ENCODE data around the gene SLC4A3. TPM values are rescaled to one million over a fixed set of nuclear protein-coding genes. Genes with fewer than 3 reads are reported as not detected.

Gene SLC4A3
- total and polyA plus RNA-seq, 2 of the 13 experiments (the other 11 are each of a cell fraction or from before 2014, with no cell fraction given): 0.18 to 0.95 TPM

DNA sequence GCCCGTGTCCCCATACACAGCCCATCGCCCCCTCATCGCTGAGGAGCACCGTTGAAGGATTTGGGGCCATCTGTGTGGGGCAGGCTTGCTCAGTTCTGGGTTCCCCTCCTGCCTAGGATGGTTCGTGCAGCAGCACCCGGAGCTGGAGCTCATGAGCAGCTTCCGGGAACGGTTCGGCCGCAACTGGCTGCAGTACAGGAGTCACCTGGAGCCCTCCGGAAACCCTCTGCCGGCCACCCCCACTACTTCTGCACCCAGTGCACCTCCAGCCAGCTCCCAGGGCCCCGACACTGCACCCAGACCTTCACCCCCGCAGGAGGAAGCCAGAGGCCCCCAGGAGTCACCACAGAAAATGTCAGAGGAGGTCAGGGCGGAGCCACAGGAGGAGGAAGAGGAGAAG is 19.5 kb upstream of the SLC4A3 start (continued):
- TF ChIP-seq ZNF296 (CRISPR knock-in tag; conservative IDR thresholded peaks at IDR 0.05) (no peak), ZBTB7B (CRISPR knock-in tag; IDR thresholded peaks at IDR 0.05) (no peak), SOX13 (IDR thresholded peaks at IDR 0.05) (no peak), SOX13 (CRISPR knock-in tag; conservative IDR thresholded peaks at IDR 0.05 in 1 of 2, IDR thresholded peaks at IDR 0.05 in 1 of 2) (no peak), AGO2 (optimal IDR thresholded peaks at IDR 0.05; ENCODE audit: low read depth, low read length) (no peak), ZSCAN25 (CRISPR knock-in tag; IDR thresholded peaks at IDR 0.05) (no peak), ZNF253 (CRISPR knock-in tag; IDR thresholded peaks at IDR 0.05; ENCODE audit: borderline replicate concordance) (no peak)
- TF ChIP-seq, protein P1, sequence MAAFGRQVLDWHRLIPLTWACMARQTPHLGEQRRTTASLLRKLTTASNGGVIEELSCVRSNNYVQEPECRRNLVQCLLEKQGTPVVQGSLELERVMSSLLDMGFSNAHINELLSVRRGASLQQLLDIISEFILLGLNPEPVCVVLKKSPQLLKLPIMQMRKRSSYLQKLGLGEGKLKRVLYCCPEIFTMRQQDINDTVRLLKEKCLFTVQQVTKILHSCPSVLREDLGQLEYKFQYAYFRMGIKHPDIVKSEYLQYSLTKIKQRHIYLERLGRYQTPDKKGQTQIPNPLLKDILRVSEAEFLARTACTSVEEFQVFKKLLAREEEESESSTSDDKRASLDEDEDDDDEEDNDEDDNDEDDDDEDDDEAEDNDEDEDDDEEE (CRISPR knock-in tag; IDR thresholded peaks at IDR 0.05): no peak

DNA sequence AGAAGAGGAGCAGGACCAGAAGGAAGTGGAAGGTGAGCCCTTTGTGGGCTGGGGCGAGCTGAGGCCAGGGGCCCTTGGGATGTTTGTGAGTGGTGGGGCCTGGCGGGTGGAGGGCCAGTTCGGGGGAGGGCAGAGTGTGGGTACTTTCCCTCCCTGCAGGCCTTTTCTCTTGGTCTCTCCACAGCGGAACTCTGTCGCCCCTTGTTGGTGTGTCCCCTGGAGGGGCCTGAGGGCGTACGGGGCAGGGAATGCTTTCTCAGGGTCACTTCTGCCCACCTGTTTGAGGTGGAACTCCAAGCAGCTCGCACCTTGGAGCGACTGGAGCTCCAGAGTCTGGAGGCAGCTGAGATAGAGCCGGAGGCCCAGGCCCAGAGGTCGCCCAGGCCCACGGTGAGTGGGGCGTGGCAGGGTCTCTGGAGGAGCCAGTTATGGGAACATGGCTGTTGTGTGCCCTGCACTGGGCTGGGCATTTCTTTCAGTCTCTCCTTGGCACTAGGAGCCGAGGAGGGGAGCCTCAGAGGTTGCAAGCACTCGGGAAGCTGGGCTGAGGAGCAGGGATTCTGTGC is 18.9 kb upstream of the SLC4A3 start:
- Histone ChIP-seq H3K4me1 (ENCODE audit: insufficient read depth, low read length) (peaks cover 17% of the 10 kb centered on the region), H4K20me1 (ENCODE audit: insufficient read depth, low read length) (no peaks in the 10 kb centered on the region), H3K27ac (ENCODE audit: extremely low read length, insufficient read depth, low read length) (no peak overlapping the region), H3K4me2 (ENCODE audit: low read depth, low read length) (no peak overlapping the region), H3K9me3 (ENCODE audit: low read length) (no peaks in the 10 kb centered on the region), H3K36me3 (replicated peaks in 1 of 2; ENCODE audit: control insufficient read depth in 1 of 2, insufficient read depth in 2 of 2, low read length in 2 of 2) (peaks cover 16 to 36% of the 10 kb centered on the region in 2 experiments), H2AFZ (ENCODE audit: low read length) (no peak overlapping the region), H3K27me3 (ENCODE audit: control insufficient read depth in 1 of 2, insufficient read depth in 2 of 2, low read length in 2 of 2) (no peaks in the 10 kb centered on the region), H3K9ac (ENCODE audit: insufficient read depth, low read depth, low read length) (no peak overlapping the region), H3K4me3 (replicated peaks in 1 of 3; ENCODE audit: insufficient read depth in 1 of 3, low read depth in 2 of 3, low read length in 3 of 3) (no peak overlapping the region), H3K79me2 (ENCODE audit: insufficient read depth, low read length) (no peaks in the 10 kb centered on the region)
- in situ Hi-C loops (cut with HindIII; ENCODE audit: extremely low pct_ligation_motif_present, low pct_unique_long_range_greater_than_20kb) (no loop called here), intact Hi-C loops (cut with micrococcal nuclease; ENCODE audit: unreplicated experiment) (no loop called here)
- ChIA-PET POLR2A (no interaction called here), CTCF (ENCODE audit: low intra/inter-chr PET ratio, low total read pairs) (no interaction called here)
- WGBS (ENCODE audit: low lambda C conversion rate): 87% methylated on average over 14 of the region's 15 CpGs
- FAIRE-seq (no peak), ATAC-seq (no peak), DNase-seq (ENCODE audit: low spot score) (no peak)
- TF ChIP-seq ZNF350 (CRISPR knock-in tag; IDR thresholded peaks at IDR 0.05; ENCODE audit: borderline replicate concordance, low read depth) (no peak), TCF12 (IDR thresholded peaks at IDR 0.05) (no peak), TCF12 (CRISPR knock-in tag; IDR thresholded peaks at IDR 0.05) (no peak)
- BruUV-seq (replicated peaks): no TSS peak
